CD1c-positive myeloid dendritic cell (primary cell): ENCODE data around the gene TRIL.

Experiments used
- DNase-seq: peaks from one replicate; pipeline ENCODE4 v3.0.0-alpha.2; 2016; ENCODE audit errors: extremely low spot score

Gene TRIL

GRCh38 chr7:28940741-28941384 lies 17.3 kb downstream of the TRIL start:
- DNase-seq, result no peak

- no peak for DNase-seq
Observed at GRCh38 chr7:28939844-28940544, 18.1 kb downstream of the TRIL start.

- DNase-seq, result no peak
Observed at GRCh38 chr7:28939367-28939766, 18.8 kb downstream of the TRIL start.

GRCh38 chr7:28937619-28938018 lies 20.5 kb downstream of the TRIL start:
- DNase-seq, result no peak

- no peak for DNase-seq
Observed at GRCh38 chr7:28937103-28937502, 21.0 kb downstream of the TRIL start.

- no peak for DNase-seq
Observed at GRCh38 chr7:28933846-28934320, 24.2 kb downstream of the TRIL start.

GRCh38 chr7:28931565-28931964 lies 26.6 kb downstream of the TRIL start:
- DNase-seq, result no peak

- peak; percentile 92 for DNase-seq
Observed at GRCh38 chr7:28926871-28927597, 31.1 kb downstream of the TRIL start.

GRCh38 chr7:28922624-28923331 lies 35.4 kb downstream of the TRIL start:
- DNase-seq, result peak; percentile 82

GRCh38 chr7:28921822-28922221 lies 36.3 kb downstream of the TRIL start:
- DNase-seq, result peak; percentile 75

- DNase-seq, result no peak
Observed at GRCh38 chr7:28920424-28920823, 37.7 kb downstream of the TRIL start.

GRCh38 chr7:28919510-28919909 lies 38.6 kb downstream of the TRIL start:
- no peak for DNase-seq

- no peak for DNase-seq
Observed at GRCh38 chr7:28908775-28909174, 49.4 kb downstream of the TRIL start.

- no peak for DNase-seq
Observed at GRCh38 chr7:28905464-28905863, 52.7 kb downstream of the TRIL start.

GRCh38 chr7:28904578-28905048 lies 53.5 kb downstream of the TRIL start:
- no peak for DNase-seq

- DNase-seq, result no peak
Observed at GRCh38 chr7:28903730-28904577, 54.2 kb downstream of the TRIL start.
